GM19324 (cell line): ENCODE measurements around the gene CYTH4.
"Not testable (repeated sequence)": the region's sequence is repeated elsewhere in the genome, so short reads cannot be mapped to it uniquely, and the experiment has no call there.

Experiments used
- ATAC-seq: cut with Tn5 transposase; IDR thresholded peaks from one replicate; pipeline ENCODE4 v1.9.1; 2021; ENCODE audit warnings: mild to moderate bottlenecking, moderate library complexity; ENCODE audit not compliant: unreplicated experiment, low FRiP score

Gene CYTH4

DNA sequence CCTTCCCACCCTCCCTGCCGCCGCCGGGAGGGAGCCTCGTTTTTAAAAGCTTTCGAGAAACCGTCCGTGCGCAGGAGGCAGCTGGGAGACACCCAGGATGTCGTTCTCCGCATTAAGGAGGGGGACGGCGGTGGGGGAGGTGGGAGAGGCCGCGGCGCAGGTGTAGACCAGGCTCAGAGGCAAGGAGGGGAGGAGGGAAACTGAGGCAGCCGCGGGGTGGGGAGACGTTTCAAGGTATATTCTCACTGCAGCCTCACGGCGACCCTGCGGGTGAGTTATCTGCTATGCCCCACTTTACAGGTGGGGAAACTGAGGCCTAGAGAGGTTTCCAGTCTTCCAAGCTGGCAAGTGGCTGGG is 42.7 kb downstream of the CYTH4 start:
- ATAC-seq = no peak

DNA sequence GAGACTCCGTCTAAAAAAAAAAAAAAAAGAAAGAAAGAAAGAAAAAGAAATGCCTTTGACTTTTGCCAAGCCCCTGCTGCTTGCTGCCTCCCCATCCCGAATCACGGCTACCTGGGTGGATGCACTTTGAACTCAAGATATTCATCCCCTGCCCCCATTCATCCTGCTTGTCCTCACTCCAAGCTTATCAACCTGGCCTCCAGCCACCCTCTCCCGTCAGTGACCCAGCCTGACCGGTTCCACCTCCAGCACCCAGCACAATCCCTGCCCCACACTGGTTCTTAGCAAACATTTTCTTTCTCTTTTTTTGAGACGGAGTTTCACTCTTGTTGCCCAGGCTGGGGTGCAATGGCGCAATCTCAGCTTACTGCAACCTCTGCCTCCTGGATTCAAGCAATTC is 44.4 kb downstream of the CYTH4 start:
- ATAC-seq = no peak

DNA sequence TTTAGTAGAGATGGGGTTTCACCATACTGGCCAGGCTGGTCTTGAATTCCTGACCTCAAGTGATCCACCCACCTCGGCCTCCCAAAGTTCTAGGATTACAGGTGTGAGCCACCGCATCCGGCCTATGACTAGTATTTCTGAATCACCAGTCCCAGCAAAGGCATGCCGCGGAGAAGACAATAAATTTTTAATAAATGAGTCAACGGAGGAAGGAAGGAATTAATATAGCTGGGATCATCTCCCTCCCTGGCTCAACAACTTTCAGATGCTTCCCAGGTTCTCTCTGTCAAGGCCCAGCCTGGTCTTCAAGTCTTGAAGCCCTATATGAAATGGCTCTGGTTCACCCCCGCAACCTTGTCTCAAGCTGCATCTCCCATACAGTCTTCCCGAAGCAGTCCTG is 45.7 kb downstream of the CYTH4 start:
- no peak for ATAC-seq

DNA sequence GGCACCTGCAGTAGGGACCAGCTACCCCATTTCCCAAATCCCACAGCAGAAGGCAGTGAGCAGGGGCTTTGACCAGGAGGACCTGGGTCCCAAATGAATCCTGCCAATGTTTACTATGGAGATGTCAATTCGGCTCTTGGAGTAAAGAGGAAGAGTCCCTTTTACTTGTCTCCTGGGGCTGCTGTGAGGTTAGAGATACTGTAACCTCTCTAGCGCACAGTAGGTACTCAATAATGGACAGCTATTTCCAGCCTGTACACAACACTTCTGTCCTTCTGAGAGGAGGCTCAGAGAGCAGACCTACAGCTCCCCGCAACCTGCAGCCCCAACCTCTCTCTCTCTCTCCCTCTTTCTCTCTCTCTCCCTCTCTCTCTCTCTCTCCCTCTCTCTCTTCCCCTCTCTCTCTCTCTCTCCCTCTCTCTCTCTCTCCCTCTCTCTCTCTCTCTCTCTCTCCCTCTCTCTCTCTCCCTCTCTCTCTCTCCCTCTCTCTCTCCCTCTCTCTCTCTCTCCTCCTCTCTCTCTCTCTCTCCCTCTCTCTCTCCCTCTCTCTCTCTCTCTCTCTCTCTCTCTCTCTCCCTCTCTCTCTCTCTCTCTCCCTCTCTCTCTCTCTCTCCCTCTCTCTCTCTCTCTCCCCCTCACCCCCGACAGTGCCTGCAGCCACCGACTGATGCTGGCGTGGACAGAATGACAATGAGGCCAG is 46.4 kb downstream of the CYTH4 start:
- ATAC-seq = not testable (repeated sequence)

DNA sequence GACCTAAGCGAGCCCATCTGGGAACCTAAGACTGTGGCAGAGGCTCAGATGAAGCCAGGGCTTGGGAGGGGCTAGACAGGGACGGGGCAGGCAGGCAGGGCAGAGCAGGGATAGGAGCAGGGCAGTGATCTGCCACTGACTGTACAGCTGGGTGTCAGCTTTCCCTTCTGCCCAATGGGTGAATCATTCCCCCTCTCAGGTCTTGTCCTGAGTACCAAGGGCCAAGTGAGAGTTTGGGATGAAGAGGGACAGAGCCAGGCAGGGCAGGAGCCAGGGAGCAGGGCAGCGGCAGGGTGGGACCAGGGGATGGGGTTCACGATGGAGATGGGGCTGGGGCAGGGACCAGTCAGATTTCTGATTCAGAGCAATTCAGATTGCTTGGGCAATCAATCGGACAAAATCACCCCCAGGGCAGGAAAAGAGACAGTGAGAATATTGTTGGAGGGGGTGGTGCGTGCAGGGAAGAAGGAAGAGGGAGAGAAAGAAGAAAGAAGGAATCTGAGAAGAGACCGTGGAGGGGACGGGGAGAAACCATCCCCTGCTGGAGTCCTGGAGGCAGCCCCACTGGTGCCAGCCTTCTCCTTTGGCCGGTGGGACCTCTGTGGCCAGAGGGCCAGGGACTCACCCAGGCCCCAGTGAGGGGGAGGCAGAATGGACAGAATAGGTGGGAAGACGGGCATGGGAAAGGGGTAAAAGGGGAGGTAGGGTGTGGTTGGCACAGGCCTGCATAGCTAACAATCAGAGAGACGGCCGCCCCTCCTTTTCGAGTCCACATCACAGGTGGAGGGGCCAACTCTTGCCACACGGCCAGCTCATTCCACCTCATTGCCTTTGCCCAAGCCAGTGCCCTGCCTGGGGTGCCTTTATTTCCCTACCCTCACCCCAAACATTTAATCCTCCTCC is 47.2 kb downstream of the CYTH4 start:
- ATAC-seq = no peak

- ATAC-seq = no peak
Measured at GRCh38 chr22:37330200-37331033, 48.1 kb downstream of the CYTH4 start.

GRCh38 chr22:37331034-37331428 is 48.7 kb downstream of the CYTH4 start:
- ATAC-seq = no peak

GRCh38 chr22:37331856-37332536 is 49.7 kb downstream of the CYTH4 start:
- ATAC-seq = no peak

GRCh38 chr22:37333724-37334460 is 51.6 kb downstream of the CYTH4 start:
- no peak for ATAC-seq

GRCh38 chr22:37334461-37334858 is 52.2 kb downstream of the CYTH4 start:
- no peak for ATAC-seq

- no peak for ATAC-seq
Measured at GRCh38 chr22:37334859-37335805, 52.8 kb downstream of the CYTH4 start.

DNA sequence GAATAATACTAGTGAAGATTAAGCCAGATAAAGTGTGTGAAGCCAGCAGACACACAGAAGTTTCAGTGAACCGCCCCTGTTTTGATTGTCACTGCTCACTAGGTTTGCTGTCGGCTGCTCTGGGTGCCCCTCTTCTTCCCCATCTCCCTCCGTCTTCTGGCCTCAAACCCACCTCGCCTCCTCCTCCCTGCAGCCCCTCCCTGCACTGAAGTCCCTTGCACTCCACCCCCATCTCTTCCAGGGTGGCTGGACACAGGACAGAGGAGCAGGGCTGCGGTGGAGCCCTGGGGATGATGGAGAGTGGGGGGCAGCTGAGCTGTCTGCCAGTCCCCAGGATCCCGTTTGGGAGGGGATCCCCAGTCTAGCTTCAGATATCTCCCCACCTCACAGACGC is 53.5 kb downstream of the CYTH4 start:
- no peak for ATAC-seq

DNA sequence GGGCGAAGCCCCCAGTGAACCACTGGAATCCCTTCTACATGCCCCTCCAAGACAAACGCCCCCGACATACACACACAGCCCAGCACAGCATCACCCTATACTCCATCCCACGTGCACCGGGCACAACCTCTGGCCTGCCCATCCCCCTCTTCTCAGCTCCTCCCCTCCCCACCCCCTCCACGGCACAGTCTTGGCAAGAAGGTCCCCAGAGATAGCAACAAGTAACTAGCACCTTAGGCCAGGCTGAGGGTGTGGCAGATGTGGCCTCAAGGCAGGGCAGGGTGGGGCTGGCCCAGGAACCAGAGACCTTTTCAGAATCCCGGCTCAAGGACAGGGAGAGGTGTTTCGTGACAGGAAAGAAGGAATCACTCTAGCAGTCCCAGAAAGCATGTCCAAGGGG is 54.3 kb downstream of the CYTH4 start:
- no peak for ATAC-seq

DNA sequence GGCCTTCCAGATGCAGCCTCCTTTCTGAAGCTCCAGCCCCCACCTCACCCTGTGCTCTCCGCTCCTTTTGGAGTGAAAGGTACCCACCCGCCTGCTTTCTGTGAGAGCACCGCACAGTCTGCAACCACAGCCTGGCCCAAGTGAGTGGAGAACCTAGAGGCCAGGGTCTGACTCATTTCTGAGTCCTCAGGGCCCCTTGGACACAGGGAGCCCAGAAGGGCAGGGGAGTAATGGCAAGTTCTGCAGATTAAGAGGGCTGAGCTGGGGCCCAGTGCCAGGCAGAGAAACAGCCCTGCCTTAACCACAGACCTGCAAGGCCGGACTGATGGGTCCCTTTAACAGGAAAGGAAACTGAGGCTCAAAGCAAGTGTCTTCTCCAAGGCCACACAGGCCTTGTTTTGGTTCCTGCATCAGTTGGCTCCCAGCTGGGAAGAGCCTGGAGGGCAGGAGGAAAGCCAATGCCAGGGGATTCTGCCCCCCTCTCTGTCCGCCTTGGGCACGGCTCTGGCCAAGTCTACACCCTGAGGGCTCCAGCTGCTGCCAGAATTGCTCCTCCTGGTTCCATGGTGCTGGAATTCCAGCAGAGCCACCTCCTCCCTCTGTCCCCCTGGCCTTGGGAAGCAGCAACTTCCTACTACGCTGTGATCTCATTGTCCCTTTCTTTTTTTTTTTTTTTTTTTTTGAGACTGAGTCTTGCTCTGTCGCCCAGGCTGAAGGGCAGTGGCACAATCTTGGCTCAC is 55.1 kb downstream of the CYTH4 start:
- ATAC-seq = no peak

- ATAC-seq = no peak
Measured at GRCh38 chr22:37338539-37339246, 56.4 kb downstream of the CYTH4 start.

- ATAC-seq = no peak
Measured at GRCh38 chr22:37340331-37341262, 58.3 kb downstream of the CYTH4 start.
